Muscle of leg (tissue), 11 donors: Measurements from ENCODE around the gene AGBL4. TPM values are rescaled to one million over a fixed set of nuclear protein-coding genes. Genes with fewer than 3 reads are reported as not detected.

Experiments
- DNase-seq: peaks from one replicate; pipeline ENCODE4 v3.0.0; 2013
- H3K27ac ChIP-seq: one replicate; pipeline ENCODE4 v1.5.1; 2013; ENCODE audit warnings: mild to moderate bottlenecking, low read length, control low read depth
- H3K27me3 ChIP-seq: one replicate; pipeline ENCODE4 v1.6.1; 2013; ENCODE audit warnings: low read length; ENCODE audit not compliant: control insufficient read depth, insufficient read depth
- H3K36me3 ChIP-seq: one replicate; pipeline ENCODE4 v1.6.1; 2013; ENCODE audit warnings: low read length; ENCODE audit not compliant: control insufficient read depth, insufficient read depth
- H3K4me1 ChIP-seq: one replicate; pipeline ENCODE4 v1.6.1; 2013; ENCODE audit warnings: low read length; ENCODE audit not compliant: control insufficient read depth, insufficient read depth
- H3K4me3 ChIP-seq: one replicate; pipeline ENCODE4 v1.5.1; 2013; ENCODE audit warnings: low read length, control low read depth
- H3K9me3 ChIP-seq: replicated peaks from 2 replicates; pipeline ENCODE4 v1.6.1; 2013; ENCODE audit warnings: low read depth, low read length; ENCODE audit not compliant: control insufficient read depth
- WGBS: methylation state at CpG from one replicate; pipeline ENCODE4 v1.1.5; 2013; ENCODE audit warnings: missing lambda C conversion rate; ENCODE audit not compliant: insufficient coverage; 5-methylcytosine and 5-hydroxymethylcytosine counted together
- polyA plus RNA-seq, 8 donors: library from polyadenylated mRNA; unstranded; fragments of 120-200 nt; gene quantifications; one replicate each; pipeline versions ENCODE4 v1.2.1 to v1.2.3, GENCODE V29; 2013; ENCODE audit warnings: inconsistent platforms in 1 of 8, low replicate concordance in 1 of 8; ENCODE audit not compliant: insufficient read length in 8 of 8, insufficient read depth in 1 of 8
- total RNA-seq: library from RNA; stranded (reverse); fragments of 120-200 nt; gene quantifications from one replicate; pipeline ENCODE4 v1.2.4, GENCODE V29; 2013

The AGBL4 gene
- total and polyA plus RNA-seq, 9 donors: 0.05 to 0.50 (median 0.18) TPM

GRCh38 chr1:48581270-48581669, 1442.5 kb downstream of the AGBL4 start:
- Histone ChIP-seq H3K27me3 (no peaks in the 10 kb centered on the region), H3K9me3 (no peaks in the 10 kb centered on the region), H3K4me3 (no peak overlapping the region), H3K4me1 (no peaks in the 10 kb centered on the region), H3K27ac (no peak overlapping the region), H3K36me3 (no peaks in the 10 kb centered on the region)
- no peak for DNase-seq
- WGBS: no CpG with 5 or more reads among the region's 2 CpGs

GRCh38 chr1:48576565-48576964, 1447.2 kb downstream of the AGBL4 start:
- no peaks in the 10 kb centered on the region for H3K4me1 ChIP-seq
- H3K27me3 ChIP-seq: no peaks in the 10 kb centered on the region
- whole genome bisulfite sequencing: 67% methylated on average over 1 of the region's 2 CpGs
- H3K9me3 ChIP-seq: no peaks in the 10 kb centered on the region
- DNase-seq: no peak
- H3K36me3 ChIP-seq: no peaks in the 10 kb centered on the region
- no peak overlapping the region for H3K4me3 ChIP-seq
- no peak overlapping the region for H3K27ac ChIP-seq

GRCh38 chr1:48572646-48573258, 1451.0 kb downstream of the AGBL4 start:
- Histone ChIP-seq H3K4me3 (no peak overlapping the region), H3K9me3 (no peaks in the 10 kb centered on the region), H3K36me3 (no peaks in the 10 kb centered on the region), H3K4me1 (no peaks in the 10 kb centered on the region), H3K27me3 (no peaks in the 10 kb centered on the region), H3K27ac (no peak overlapping the region)
- 30% methylated on average over 4 of the region's 7 CpGs for whole genome bisulfite sequencing
- DNase-seq: peak; percentile 49

- Histone ChIP-seq H3K9me3 (no peaks in the 10 kb centered on the region), H3K27ac (no peak overlapping the region), H3K27me3 (no peaks in the 10 kb centered on the region), H3K4me1 (no peaks in the 10 kb centered on the region), H3K4me3 (no peak overlapping the region), H3K36me3 (no peaks in the 10 kb centered on the region)
- DNase-seq: no peak
- 75% methylated on average over 2 of the region's 4 CpGs for WGBS
Observed at GRCh38 chr1:48572134-48572533, 1451.6 kb downstream of the AGBL4 start.

GRCh38 chr1:48571303-48571987, 1452.3 kb downstream of the AGBL4 start:
- H3K36me3 ChIP-seq: no peaks in the 10 kb centered on the region
- H3K4me3 ChIP-seq: no peak overlapping the region
- 54% methylated on average over 2 of the region's 3 CpGs for WGBS
- H3K27me3 ChIP-seq: no peaks in the 10 kb centered on the region
- no peak overlapping the region for H3K27ac ChIP-seq
- no peaks in the 10 kb centered on the region for H3K4me1 ChIP-seq
- no peaks in the 10 kb centered on the region for H3K9me3 ChIP-seq
- no peak for DNase-seq

GRCh38 chr1:48570568-48570967, 1453.2 kb downstream of the AGBL4 start:
- Histone ChIP-seq H3K27ac (no peak overlapping the region), H3K4me1 (no peaks in the 10 kb centered on the region), H3K4me3 (no peak overlapping the region), H3K27me3 (no peaks in the 10 kb centered on the region), H3K36me3 (no peaks in the 10 kb centered on the region), H3K9me3 (no peaks in the 10 kb centered on the region)
- no peak for DNase-seq
- WGBS: 64% methylated on average over 1 of the region's 7 CpGs

GRCh38 chr1:48568501-48568900, 1455.3 kb downstream of the AGBL4 start:
- no peaks in the 10 kb centered on the region for H3K4me1 ChIP-seq
- no peak overlapping the region for H3K27ac ChIP-seq
- no peaks in the 10 kb centered on the region for H3K9me3 ChIP-seq
- no CpG with 5 or more reads among the region's 2 CpGs for WGBS
- DNase-seq: no peak
- H3K36me3 ChIP-seq: no peaks in the 10 kb centered on the region
- no peaks in the 10 kb centered on the region for H3K27me3 ChIP-seq
- no peak overlapping the region for H3K4me3 ChIP-seq

- no peak overlapping the region for H3K4me3 ChIP-seq
- 80% methylated on average over 2 of the region's 2 CpGs for WGBS
- DNase-seq: no peak
Observed at GRCh38 chr1:48566492-48566891, 1457.3 kb downstream of the AGBL4 start.

GRCh38 chr1:48563021-48563420, 1460.7 kb downstream of the AGBL4 start:
- WGBS: no CpG with 5 or more reads among the region's 1 CpG
- Histone ChIP-seq H3K36me3 (no peaks in the 10 kb centered on the region), H3K27ac (no peak overlapping the region), H3K4me1 (no peaks in the 10 kb centered on the region), H3K4me3 (no peak overlapping the region), H3K27me3 (no peaks in the 10 kb centered on the region), H3K9me3 (no peaks in the 10 kb centered on the region)
- no peak for DNase-seq

More at GRCh38 chr1:48566492-48566891, 1457.3 kb downstream of the AGBL4 start:
- Histone ChIP-seq H3K9me3 (no peaks in the 10 kb centered on the region), H3K27ac (no peak overlapping the region), H3K36me3 (no peaks in the 10 kb centered on the region), H3K4me1 (no peaks in the 10 kb centered on the region), H3K27me3 (no peaks in the 10 kb centered on the region)

- no CpG with 5 or more reads among the region's 1 CpG for WGBS
- Histone ChIP-seq H3K4me3 (no peak overlapping the region), H3K9me3 (no peaks in the 10 kb centered on the region), H3K27me3 (no peaks in the 10 kb centered on the region), H3K4me1 (no peaks in the 10 kb centered on the region), H3K27ac (no peak overlapping the region), H3K36me3 (no peaks in the 10 kb centered on the region)
- DNase-seq: no peak
Observed at GRCh38 chr1:48561444-48561843, 1462.3 kb downstream of the AGBL4 start.
